ENCODE measurements around the gene FUT2. TPM values are rescaled to one million over a fixed set of nuclear protein-coding genes. Genes with fewer than 3 reads are reported as not detected.
A peak's percentile ranks its signal among the peaks of the same experiment; 100 is the strongest.

Gene FUT2
- total and polyA plus RNA-seq, 2 of the 13 experiments (the other 11 are each of a cell fraction or from before 2014, with no cell fraction given): 0.07 TPM; not detected in 1

- 0 out of 2 replicates have a peak, but pooled peaks have one; percentile 56 for TF ChIP-seq ARNT2 (CRISPR knock-in tag; IDR thresholded peaks at IDR 0.05; ENCODE audit: low read depth)
- no peak for TF ChIP-seq YEATS4 (CRISPR knock-in tag; IDR thresholded peaks at IDR 0.05; ENCODE audit: borderline replicate concordance)
- TF ChIP-seq ZNF274 (CRISPR knock-in tag; IDR thresholded peaks at IDR 0.05): 0 out of 2 replicates have a peak, but pooled peaks have one; percentile 53
- TF ChIP-seq, protein P1, sequence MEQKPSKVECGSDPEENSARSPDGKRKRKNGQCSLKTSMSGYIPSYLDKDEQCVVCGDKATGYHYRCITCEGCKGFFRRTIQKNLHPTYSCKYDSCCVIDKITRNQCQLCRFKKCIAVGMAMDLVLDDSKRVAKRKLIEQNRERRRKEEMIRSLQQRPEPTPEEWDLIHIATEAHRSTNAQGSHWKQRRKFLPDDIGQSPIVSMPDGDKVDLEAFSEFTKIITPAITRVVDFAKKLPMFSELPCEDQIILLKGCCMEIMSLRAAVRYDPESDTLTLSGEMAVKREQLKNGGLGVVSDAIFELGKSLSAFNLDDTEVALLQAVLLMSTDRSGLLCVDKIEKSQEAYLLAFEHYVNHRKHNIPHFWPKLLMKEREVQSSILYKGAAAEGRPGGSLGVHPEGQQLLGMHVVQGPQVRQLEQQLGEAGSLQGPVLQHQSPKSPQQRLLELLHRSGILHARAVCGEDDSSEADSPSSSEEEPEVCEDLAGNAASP (CRISPR knock-in tag; IDR thresholded peaks at IDR 0.05; ENCODE audit: borderline replicate concordance): no peak
- TF ChIP-seq ZNF547 (CRISPR knock-in tag; IDR thresholded peaks at IDR 0.05): 0 out of 2 replicates have a peak, but pooled peaks have one; percentile 47
- TF ChIP-seq ZNF556 (CRISPR knock-in tag; IDR thresholded peaks at IDR 0.05; ENCODE audit: borderline replicate concordance): peak; percentile 37; the same call in 1 of the 2 replicates
- TF ChIP-seq RXRB (CRISPR knock-in tag; IDR thresholded peaks at IDR 0.05; ENCODE audit: borderline replicate concordance): peak; percentile 28; the same call in 1 of the 2 replicates
- TF ChIP-seq MEIS1 (CRISPR knock-in tag; IDR thresholded peaks at IDR 0.05; ENCODE audit: borderline replicate concordance): peak; percentile 43; the same call in 1 of the 2 replicates
- TF ChIP-seq SMYD3 (CRISPR knock-in tag; IDR thresholded peaks at IDR 0.05): peak; percentile 73; the same call in 1 of the 2 replicates
- 0 out of 2 replicates have a peak, but pooled peaks have one; percentile 9 for TF ChIP-seq BCL6 (CRISPR knock-in tag; IDR thresholded peaks at IDR 0.05)
- TF ChIP-seq GATAD2A (CRISPR knock-in tag; IDR thresholded peaks at IDR 0.05): peak; percentile 34; the same call in 1 of the 2 replicates
- 0 out of 2 replicates have a peak, but pooled peaks have one; percentile 57 for TF ChIP-seq ZNF614 (CRISPR knock-in tag; IDR thresholded peaks at IDR 0.05; ENCODE audit: borderline replicate concordance)
- peak; percentile 74 for TF ChIP-seq ZFY (CRISPR knock-in tag; IDR thresholded peaks at IDR 0.05)
- peak; percentile 43; the same call in 1 of the 2 replicates for TF ChIP-seq ARNTL (CRISPR knock-in tag; IDR thresholded peaks at IDR 0.05)
- TF ChIP-seq POGK (CRISPR knock-in tag; conservative IDR thresholded peaks at IDR 0.05): peak; percentile 70
- no peak for TF ChIP-seq ZKSCAN8 (CRISPR knock-in tag; IDR thresholded peaks at IDR 0.05; ENCODE audit: borderline replicate concordance)
- no peak for TF ChIP-seq HNRNPH1 (optimal IDR thresholded peaks at IDR 0.05; ENCODE audit: low read depth, low read length)
- peak; percentile 84 for TF ChIP-seq ATF1 (CRISPR knock-in tag; IDR thresholded peaks at IDR 0.05)
- TF ChIP-seq POLR2G (IDR thresholded peaks at IDR 0.05; ENCODE audit: low read depth, low read length): peak; percentile 55
- TF ChIP-seq ARID4A (CRISPR knock-in tag; IDR thresholded peaks at IDR 0.05; ENCODE audit: borderline replicate concordance): peak; percentile 50; the same call in 1 of the 2 replicates
Observed at GRCh38 chr19:48720613-48721296, 25.0 kb downstream of the FUT2 start (continued).
